SK-N-MC (cell line): Measurements from ENCODE around the gene DZIP1L.

Experiments used
- DNase-seq: peaks from one replicate; pipeline ENCODE4 v3.0.0-alpha.2; 2011; ENCODE audit warnings: low read depth, low spot score
- H3K27ac ChIP-seq: fragments of 200-600 bp; sonication (generic); 2 replicates; pipeline ENCODE4 v1.5.1; 2016; ENCODE audit warnings: mixed run types
- H3K36me3 ChIP-seq: fragments of 200-600 bp; sonication (generic); 2 replicates; pipeline ENCODE4 v1.6.1; 2017; ENCODE audit warnings: antibody characterized with exemption, low read length, mixed read lengths; ENCODE audit not compliant: insufficient read depth
- H3K4me3 ChIP-seq: fragments of 200-600 bp; sonication (generic); 2 replicates; pipeline ENCODE4 v1.5.1; 2016
- H3K9ac ChIP-seq: fragments of 200-600 bp; sonication (generic); 2 replicates; pipeline ENCODE4 v1.8.0; 2017; ENCODE audit warnings: mixed run types, mixed read lengths; ENCODE audit not compliant: insufficient read length
- H3K9me3 ChIP-seq: fragments of 200-600 bp; sonication (generic); 2 replicates; pipeline ENCODE4 v1.6.1; 2017; ENCODE audit warnings: low read depth, mild to moderate bottlenecking, antibody characterized with exemption, low read length, moderate library complexity, mixed read lengths
- EZH2 ChIP-seq: fragments of 200-600 bp; sonication (generic); IDR thresholded peaks from one replicate; pipeline ENCODE4 v1.6.1; 2017; ENCODE audit warnings: antibody characterized with exemption
- FOXP2 ChIP-seq: optimal IDR thresholded peaks from 2 replicates; pipeline ENCODE3; 2011; ENCODE audit warnings: mild to moderate bottlenecking, moderate library complexity; ENCODE audit not compliant: insufficient read depth; ENCODE audit errors: extremely low read length, control extremely low read depth
- POLR2AphosphoS5 ChIP-seq: IDR thresholded peaks from 2 replicates; pipeline ENCODE4 v1.6.1; 2012; ENCODE audit warnings: mild to moderate bottlenecking, low read depth, low read length, borderline replicate concordance

Gene DZIP1L

DNA sequence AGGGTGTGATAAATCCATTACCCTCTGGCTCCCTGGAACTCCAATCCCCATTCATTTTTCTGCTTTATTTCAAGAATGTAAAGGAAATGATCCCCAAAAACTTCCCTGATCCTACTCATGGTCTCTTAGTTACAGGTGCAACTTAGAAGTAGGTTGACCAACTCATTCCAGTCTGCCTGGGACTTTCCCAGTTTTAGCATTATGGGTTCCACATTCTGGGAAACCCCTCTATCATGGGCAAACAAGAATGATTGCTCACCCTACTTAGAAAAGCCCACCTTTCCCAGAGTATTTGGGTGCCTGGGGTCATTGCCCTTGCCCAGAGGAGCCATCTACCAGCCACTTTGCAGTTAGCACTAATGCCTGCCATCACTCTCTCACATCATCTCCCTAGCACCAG lies 89.9 kb downstream of the DZIP1L start:
- Histone ChIP-seq H3K27ac (no peak overlapping the region), H3K9me3 (no peaks in the 10 kb centered on the region), H3K4me3 (no peak overlapping the region), H3K36me3 (no peaks in the 10 kb centered on the region), H3K9ac (no peak overlapping the region)
- TF ChIP-seq POLR2AphosphoS5: no peak
- no peak for TF ChIP-seq FOXP2
- no peak for TF ChIP-seq EZH2
- DNase-seq: no peak

DNA sequence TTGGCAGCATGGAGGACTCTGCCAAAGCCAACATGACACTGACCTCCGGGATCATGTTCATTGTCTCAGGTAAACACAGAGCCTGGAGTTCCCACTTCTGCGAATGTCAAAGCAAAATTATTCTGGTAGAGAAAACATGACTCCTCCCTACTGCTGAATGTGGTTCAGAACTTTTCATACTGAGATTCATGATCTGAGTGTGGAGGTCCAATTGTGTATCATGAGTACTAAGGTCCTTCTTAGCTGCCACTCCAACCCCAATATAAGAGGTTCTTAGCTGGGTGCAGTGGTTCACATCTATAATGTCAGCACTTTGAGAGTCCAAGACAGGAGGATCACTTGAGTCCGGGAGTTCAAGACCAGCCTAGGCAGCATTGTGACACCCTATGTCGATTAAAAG lies 91.7 kb downstream of the DZIP1L start:
- H3K9me3 ChIP-seq: no peaks in the 10 kb centered on the region
- H3K4me3 ChIP-seq: no peak overlapping the region
- H3K9ac ChIP-seq: no peak overlapping the region
- H3K27ac ChIP-seq: no peak overlapping the region
- TF ChIP-seq EZH2: no peak
- TF ChIP-seq FOXP2: no peak
- no peak for TF ChIP-seq POLR2AphosphoS5
- H3K36me3 ChIP-seq: no peaks in the 10 kb centered on the region
- no peak for DNase-seq

DNA sequence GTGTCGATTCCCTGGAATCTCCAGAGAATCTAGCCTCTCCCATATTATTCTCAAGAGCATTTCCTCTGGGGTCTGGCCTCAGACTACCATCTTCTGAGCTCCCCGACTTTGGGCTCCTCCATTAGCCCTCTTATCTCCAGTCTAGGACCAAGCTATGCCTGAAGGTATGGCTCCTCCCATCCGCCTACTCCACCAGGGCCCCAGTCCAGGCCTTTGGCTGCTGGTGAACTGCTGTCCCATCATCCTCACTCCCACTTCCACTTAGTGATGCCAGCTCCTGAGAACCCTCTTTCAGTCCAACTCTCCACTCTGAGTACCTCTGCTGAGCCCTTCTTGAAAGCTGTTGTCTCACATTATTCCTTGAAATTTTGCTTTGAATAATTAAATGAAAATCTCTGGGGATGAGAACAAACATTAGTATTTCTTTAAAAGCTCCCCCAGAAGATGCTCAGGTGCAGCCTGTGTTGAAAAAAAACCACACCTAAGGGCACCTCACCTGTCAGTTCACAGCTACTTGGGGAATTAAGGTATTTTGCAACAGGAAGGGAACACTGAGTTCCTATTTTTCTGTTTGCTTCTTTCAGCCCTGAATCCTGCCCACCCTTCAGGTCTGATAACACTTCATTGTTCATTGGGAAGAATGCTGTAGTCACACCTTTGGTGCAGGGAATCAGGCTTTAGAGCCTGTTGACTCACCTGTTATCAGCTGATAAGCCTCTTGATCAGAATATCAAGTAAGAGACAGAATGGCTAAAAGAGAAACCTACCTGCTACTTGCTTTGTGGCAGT lies 95.9 kb downstream of the DZIP1L start:
- Histone ChIP-seq H3K9me3 (no peaks in the 10 kb centered on the region), H3K4me3 (no peak overlapping the region), H3K27ac (no peak overlapping the region), H3K36me3 (no peaks in the 10 kb centered on the region), H3K9ac (no peak overlapping the region)
- TF ChIP-seq POLR2AphosphoS5 (no peak), EZH2 (no peak), FOXP2 (no peak)
- DNase-seq: no peak

DNA sequence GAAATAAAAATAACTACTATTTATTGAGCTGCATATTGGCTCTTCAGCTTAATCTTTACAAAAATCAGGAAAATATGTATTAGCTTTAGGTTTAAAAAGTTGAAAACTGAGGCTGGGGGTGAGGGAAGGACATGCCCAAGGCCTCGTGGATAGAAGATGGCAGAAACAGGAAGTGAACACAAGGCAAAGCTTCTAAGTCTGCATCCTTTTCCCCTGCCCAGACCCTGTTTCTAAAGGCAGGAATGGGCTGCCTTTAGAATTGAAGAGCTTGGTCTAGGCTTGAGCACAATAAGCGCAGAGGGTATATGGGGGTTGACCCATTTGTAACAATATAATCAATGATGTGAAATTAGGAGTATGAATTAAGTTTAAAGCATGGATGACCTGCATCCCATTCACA lies 99.3 kb downstream of the DZIP1L start:
- Histone ChIP-seq H3K9ac (no peak overlapping the region), H3K36me3 (no peaks in the 10 kb centered on the region), H3K4me3 (no peak overlapping the region), H3K9me3 (no peaks in the 10 kb centered on the region), H3K27ac (no peak overlapping the region)
- DNase-seq: no peak
- no peak for TF ChIP-seq POLR2AphosphoS5
- TF ChIP-seq EZH2: no peak
- no peak for TF ChIP-seq FOXP2

DNA sequence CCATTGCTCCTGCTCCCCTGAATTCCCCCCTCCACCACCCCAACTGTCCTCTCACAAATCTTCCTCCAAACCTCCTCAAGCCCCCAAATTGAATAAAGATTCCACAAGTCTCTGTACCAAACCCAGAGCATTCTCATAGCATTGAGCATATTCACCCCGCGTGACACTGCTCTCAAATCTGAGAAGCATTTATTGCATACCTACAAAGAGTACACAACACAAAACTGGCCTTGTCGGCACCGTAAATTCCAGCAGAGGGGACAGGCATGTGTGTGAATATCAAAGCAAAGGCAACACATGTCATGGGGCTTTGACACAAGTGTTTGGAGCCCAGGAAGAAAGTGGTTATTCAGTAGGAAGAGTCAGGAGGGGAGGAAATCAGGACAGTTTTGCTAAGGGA lies 102.9 kb downstream of the DZIP1L start:
- H3K36me3 ChIP-seq: no peaks in the 10 kb centered on the region
- TF ChIP-seq FOXP2 (no peak), EZH2 (no peak), POLR2AphosphoS5 (no peak)
- DNase-seq: no peak
- H3K9ac ChIP-seq: no peak overlapping the region
- H3K9me3 ChIP-seq: no peaks in the 10 kb centered on the region
- H3K4me3 ChIP-seq: no peak overlapping the region
- H3K27ac ChIP-seq: no peak overlapping the region
